KMS-11 (cell line): ENCODE measurements around the gene GLRX2.
A peak's percentile ranks its signal among the peaks of the same experiment; 100 is the strongest.

Experiments used
- H2AFZ ChIP-seq: fragments of 200-600 bp; sonication (generic); 2 replicates; pipeline ENCODE4 v1.6.1; 2016; ENCODE audit warnings: antibody characterized with exemption, mixed run types, low read depth
- H3K27ac ChIP-seq: fragments of 200-600 bp; sonication (generic); 2 replicates; pipeline ENCODE4 v1.6.1; 2016; ENCODE audit warnings: mild to moderate bottlenecking, mixed run types
- H3K27me3 ChIP-seq: fragments of 200-600 bp; sonication (generic); 2 replicates; pipeline ENCODE4 v1.6.1; 2017; ENCODE audit warnings: mild to moderate bottlenecking, low read depth, mixed run types, moderate library complexity; ENCODE audit not compliant: insufficient read depth
- H3K36me3 ChIP-seq: fragments of 200-600 bp; sonication (generic); 2 replicates; pipeline ENCODE4 v1.6.1; 2017; ENCODE audit warnings: mild to moderate bottlenecking, mixed run types; ENCODE audit not compliant: insufficient read depth
- H3K4me1 ChIP-seq: fragments of 200-600 bp; sonication (generic); 2 replicates; pipeline ENCODE4 v1.6.1; 2016; ENCODE audit warnings: mild to moderate bottlenecking, low read depth, mixed run types; ENCODE audit not compliant: poor library complexity, severe bottlenecking
- H3K4me2 ChIP-seq: fragments of 200-600 bp; sonication (generic); 2 replicates; pipeline ENCODE4 v1.7.0; 2016; ENCODE audit warnings: mild to moderate bottlenecking, mixed run types
- H3K4me3 ChIP-seq: fragments of 200-600 bp; sonication (generic); IDR thresholded peaks from 2 replicates; pipeline ENCODE4 v1.6.1; 2017; ENCODE audit warnings: low read depth, low read length, mixed read lengths; ENCODE audit not compliant: insufficient read depth
- H3K79me2 ChIP-seq: fragments of 200-600 bp; sonication (generic); 2 replicates; pipeline ENCODE4 v1.6.1; 2016; ENCODE audit warnings: low read depth, mixed run types; ENCODE audit not compliant: insufficient read depth
- H3K9ac ChIP-seq: fragments of 200-600 bp; sonication (generic); 2 replicates; pipeline ENCODE4 v1.6.1; 2016; ENCODE audit warnings: mild to moderate bottlenecking, mixed run types
- H4K20me1 ChIP-seq: fragments of 200-600 bp; sonication (generic); 2 replicates; pipeline ENCODE4 v1.6.1; 2016; ENCODE audit warnings: mild to moderate bottlenecking, mixed run types; ENCODE audit not compliant: insufficient read depth
- CTCF ChIP-seq: fragments of 200-600 bp; sonication (generic); conservative IDR thresholded peaks from 2 replicates; pipeline ENCODE4 v1.6.1; 2017; ENCODE audit warnings: low read depth, mild to moderate bottlenecking, antibody characterized with exemption, low read length, moderate library complexity, mixed read lengths

GLRX2 gene

GRCh38 chr1:193104907-193105820 lies at the start of gene GLRX2:
Gene GLRX2 (minus strand): TSS chr1:193105414. CDS start chr1:193105382, 32 bp downstream.
- peak within 1 kb of the TSS; percentile 51; the same call in 1 of the 2 replicates for H3K9ac ChIP-seq
- no peaks in the 10 kb centered on the region for H4K20me1 ChIP-seq
- peak within 1 kb of the TSS; percentile 87 for H3K4me3 ChIP-seq
- peak within 1 kb of the TSS; percentile 47 for H3K27ac ChIP-seq
- H3K79me2 ChIP-seq, result peaks cover 20% of the 10 kb centered on the region; the same call in 1 of the 2 replicates
- peak within 1 kb of the TSS; percentile 96 for H3K4me2 ChIP-seq
- peak within 1 kb of the TSS; percentile 74 for H2AFZ ChIP-seq
- no peaks in the 10 kb centered on the region for H3K27me3 ChIP-seq
- no peaks in the 10 kb centered on the region for H3K36me3 ChIP-seq
- TF ChIP-seq CTCF, result no peak
- H3K4me1 ChIP-seq, result peaks cover 25% of the 10 kb centered on the region

- Histone ChIP-seq H3K9ac (no peak overlapping the region), H3K79me2 (no peaks in the 10 kb centered on the region), H3K27ac (no peak overlapping the region), H2AFZ (no peak overlapping the region), H3K36me3 (peaks cover 5% of the 10 kb centered on the region; the same call in 1 of the 2 replicates), H3K4me1 (peaks cover 11% of the 10 kb centered on the region), H4K20me1 (no peaks in the 10 kb centered on the region; the same call in 1 of the 2 replicates), H3K4me2 (no peak overlapping the region), H3K27me3 (no peaks in the 10 kb centered on the region), H3K4me3 (no peak overlapping the region)
- no peak for TF ChIP-seq CTCF
These were observed 39.8 kb upstream of the GLRX2 start for GRCh38 chr1:193144999-193145398.

- Histone ChIP-seq H3K79me2 (no peaks in the 10 kb centered on the region), H3K4me2 (no peak overlapping the region), H3K9ac (no peak overlapping the region), H3K4me3 (no peak overlapping the region), H4K20me1 (no peaks in the 10 kb centered on the region; the same call in 1 of the 2 replicates), H3K27ac (no peak overlapping the region), H2AFZ (no peak overlapping the region), H3K36me3 (peaks cover 8% of the 10 kb centered on the region; the same call in 1 of the 2 replicates), H3K27me3 (no peaks in the 10 kb centered on the region), H3K4me1 (peaks cover 11% of the 10 kb centered on the region)
- no peak for TF ChIP-seq CTCF
These were observed 39.2 kb upstream of the GLRX2 start for GRCh38 chr1:193144361-193144938.

DNA sequence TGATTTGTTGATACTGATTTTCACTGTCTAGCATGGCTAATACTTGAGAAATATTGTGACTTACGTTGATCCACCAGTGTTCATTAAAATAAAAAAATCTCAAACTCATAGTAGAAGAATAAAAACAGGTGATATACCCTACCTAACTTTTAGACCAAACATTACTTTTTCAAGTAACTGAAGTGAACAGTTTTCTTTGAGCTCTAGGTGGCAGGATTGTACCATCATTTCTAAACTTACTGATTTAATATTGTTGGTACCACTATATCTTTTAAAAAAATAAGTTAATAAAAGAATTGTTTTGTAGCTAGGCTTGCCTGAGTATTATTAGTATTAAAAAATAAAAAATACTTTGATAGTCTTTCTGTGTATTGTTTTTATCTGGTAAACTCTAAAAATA lies 38.1 kb upstream of the GLRX2 start:
- H3K36me3 ChIP-seq, result peaks cover 9% of the 10 kb centered on the region; the same call in 1 of the 2 replicates
- H3K79me2 ChIP-seq, result no peaks in the 10 kb centered on the region

More for the DNA sequence above, 38.1 kb upstream of the GLRX2 start:
- Histone ChIP-seq H4K20me1 (no peaks in the 10 kb centered on the region; the same call in 1 of the 2 replicates), H3K27ac (no peak overlapping the region), H3K9ac (no peak overlapping the region), H3K27me3 (no peaks in the 10 kb centered on the region), H3K4me2 (no peak overlapping the region), H3K4me1 (peaks cover 11% of the 10 kb centered on the region), H2AFZ (no peak overlapping the region), H3K4me3 (no peak overlapping the region)
- peak; percentile 77 for TF ChIP-seq CTCF
